Measurements from ENCODE around the gene BBS9. TPM values are rescaled to one million over a fixed set of nuclear protein-coding genes. Genes with fewer than 3 reads are reported as not detected.

Gene BBS9
- total and polyA plus RNA-seq, 4 donors = 2.3 to 9.5 (median 4.5) TPM

DNA sequence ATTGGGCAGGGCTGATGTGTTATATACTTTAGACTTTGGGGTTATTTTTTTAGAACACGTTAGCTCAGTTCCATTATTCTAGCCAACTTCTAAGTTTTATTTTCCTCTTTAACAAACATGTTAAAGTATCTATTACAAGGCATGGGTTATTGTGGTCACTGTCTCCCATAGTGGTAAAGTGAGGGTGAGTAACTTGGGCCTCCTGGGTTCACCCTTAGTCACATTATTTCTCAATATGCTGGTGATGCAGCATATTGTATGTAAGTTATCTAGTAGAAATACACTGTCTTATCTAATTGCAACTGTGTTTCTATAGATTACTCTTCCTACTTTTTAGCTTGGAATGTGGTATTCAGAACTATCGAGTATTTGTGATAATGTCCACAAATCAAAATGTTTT, 65.9 kb downstream of the BBS9 start:
- TF ChIP-seq, protein P1, sequence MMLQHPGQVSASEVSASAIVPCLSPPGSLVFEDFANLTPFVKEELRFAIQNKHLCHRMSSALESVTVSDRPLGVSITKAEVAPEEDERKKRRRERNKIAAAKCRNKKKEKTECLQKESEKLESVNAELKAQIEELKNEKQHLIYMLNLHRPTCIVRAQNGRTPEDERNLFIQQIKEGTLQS (IDR thresholded peaks at IDR 0.05) = no peak
- TF ChIP-seq CTCF (IDR thresholded peaks at IDR 0.05; ENCODE audit: low read depth, low read length, missing input control) = no peak
- no peak for TF ChIP-seq NR2F2 (IDR thresholded peaks at IDR 0.05)
- no peak for TF ChIP-seq HNF4A (conservative IDR thresholded peaks at IDR 0.05)
- TF ChIP-seq RXRA (IDR thresholded peaks at IDR 0.05) = no peak
- TF ChIP-seq RAD21 (IDR thresholded peaks at IDR 0.05) = no peak
- no peak for TF ChIP-seq TAF1 (conservative IDR thresholded peaks at IDR 0.05)
- TF ChIP-seq FOXA2 (IDR thresholded peaks at IDR 0.05) = no peak
- TF ChIP-seq, protein P2, sequence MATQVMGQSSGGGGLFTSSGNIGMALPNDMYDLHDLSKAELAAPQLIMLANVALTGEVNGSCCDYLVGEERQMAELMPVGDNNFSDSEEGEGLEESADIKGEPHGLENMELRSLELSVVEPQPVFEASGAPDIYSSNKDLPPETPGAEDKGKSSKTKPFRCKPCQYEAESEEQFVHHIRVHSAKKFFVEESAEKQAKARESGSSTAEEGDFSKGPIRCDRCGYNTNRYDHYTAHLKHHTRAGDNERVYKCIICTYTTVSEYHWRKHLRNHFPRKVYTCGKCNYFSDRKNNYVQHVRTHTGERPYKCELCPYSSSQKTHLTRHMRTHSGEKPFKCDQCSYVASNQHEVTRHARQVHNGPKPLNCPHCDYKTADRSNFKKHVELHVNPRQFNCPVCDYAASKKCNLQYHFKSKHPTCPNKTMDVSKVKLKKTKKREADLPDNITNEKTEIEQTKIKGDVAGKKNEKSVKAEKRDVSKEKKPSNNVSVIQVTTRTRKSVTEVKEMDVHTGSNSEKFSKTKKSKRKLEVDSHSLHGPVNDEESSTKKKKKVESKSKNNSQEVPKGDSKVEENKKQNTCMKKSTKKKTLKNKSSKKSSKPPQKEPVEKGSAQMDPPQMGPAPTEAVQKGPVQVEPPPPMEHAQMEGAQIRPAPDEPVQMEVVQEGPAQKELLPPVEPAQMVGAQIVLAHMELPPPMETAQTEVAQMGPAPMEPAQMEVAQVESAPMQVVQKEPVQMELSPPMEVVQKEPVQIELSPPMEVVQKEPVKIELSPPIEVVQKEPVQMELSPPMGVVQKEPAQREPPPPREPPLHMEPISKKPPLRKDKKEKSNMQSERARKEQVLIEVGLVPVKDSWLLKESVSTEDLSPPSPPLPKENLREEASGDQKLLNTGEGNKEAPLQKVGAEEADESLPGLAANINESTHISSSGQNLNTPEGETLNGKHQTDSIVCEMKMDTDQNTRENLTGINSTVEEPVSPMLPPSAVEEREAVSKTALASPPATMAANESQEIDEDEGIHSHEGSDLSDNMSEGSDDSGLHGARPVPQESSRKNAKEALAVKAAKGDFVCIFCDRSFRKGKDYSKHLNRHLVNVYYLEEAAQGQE (IDR thresholded peaks at IDR 0.05) = no peak
- TF ChIP-seq FOXA1 (IDR thresholded peaks at IDR 0.05) = no peak
- TF ChIP-seq YY1 (IDR thresholded peaks at IDR 0.05) = no peak
- 95% methylated on average over 2 of the region's 2 CpGs for WGBS

DNA sequence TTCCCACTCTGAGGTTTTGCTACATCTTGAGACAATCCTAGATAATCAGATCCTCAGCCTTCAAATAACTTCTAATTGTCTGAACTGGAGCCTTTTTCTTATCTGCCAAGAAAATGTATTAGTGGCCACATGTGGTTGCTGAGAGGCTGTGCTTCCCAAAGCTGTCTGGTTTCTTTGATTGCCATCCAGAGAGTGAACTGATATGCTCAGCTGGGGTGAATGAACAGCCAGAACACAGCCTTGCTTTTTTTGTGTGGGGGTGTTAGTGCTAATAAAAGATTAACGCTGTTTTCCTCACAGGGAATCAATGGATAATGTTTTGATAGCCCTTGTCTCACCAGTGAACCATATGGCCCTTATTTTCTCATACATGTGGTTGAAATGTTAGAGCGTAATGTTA, 66.9 kb downstream of the BBS9 start:
- no peaks in the 10 kb centered on the region for H3K36me3 ChIP-seq (ENCODE audit: control insufficient read depth in 4 of 4, insufficient read depth in 3 of 4, low read depth in 1 of 4, low read length in 3 of 4)
- WGBS = 85% methylated on average over 2 of the region's 2 CpGs
- no peaks in the 10 kb centered on the region for H3K27me3 ChIP-seq (ENCODE audit: control insufficient read depth in 4 of 4, insufficient read depth in 4 of 4, low read length in 3 of 4)
- no peak for DNase-seq (ENCODE audit: low spot score)
- H3K4me3 ChIP-seq (ENCODE audit: low read depth in 1 of 3, low read length in 3 of 3) = no peak overlapping the region
- no peak overlapping the region for H3K9ac ChIP-seq (ENCODE audit: low read depth in 1 of 2, low read length in 2 of 2)
- no peak overlapping the region for H3K27ac ChIP-seq (ENCODE audit: low read depth in 1 of 2, low read length in 2 of 2)
- H3K9me3 ChIP-seq (ENCODE audit: control insufficient read depth in 4 of 4, low read length in 3 of 4) = no peaks in the 10 kb centered on the region
- peaks cover 0 to 3% (median under 1%) of the 10 kb centered on the region in 4 donors for H3K4me1 ChIP-seq (ENCODE audit: control insufficient read depth in 4 of 4, insufficient read depth in 4 of 4, low read length in 3 of 4)
- TF ChIP-seq YY1 (IDR thresholded peaks at IDR 0.05) = no peak
- TF ChIP-seq, protein P3, sequence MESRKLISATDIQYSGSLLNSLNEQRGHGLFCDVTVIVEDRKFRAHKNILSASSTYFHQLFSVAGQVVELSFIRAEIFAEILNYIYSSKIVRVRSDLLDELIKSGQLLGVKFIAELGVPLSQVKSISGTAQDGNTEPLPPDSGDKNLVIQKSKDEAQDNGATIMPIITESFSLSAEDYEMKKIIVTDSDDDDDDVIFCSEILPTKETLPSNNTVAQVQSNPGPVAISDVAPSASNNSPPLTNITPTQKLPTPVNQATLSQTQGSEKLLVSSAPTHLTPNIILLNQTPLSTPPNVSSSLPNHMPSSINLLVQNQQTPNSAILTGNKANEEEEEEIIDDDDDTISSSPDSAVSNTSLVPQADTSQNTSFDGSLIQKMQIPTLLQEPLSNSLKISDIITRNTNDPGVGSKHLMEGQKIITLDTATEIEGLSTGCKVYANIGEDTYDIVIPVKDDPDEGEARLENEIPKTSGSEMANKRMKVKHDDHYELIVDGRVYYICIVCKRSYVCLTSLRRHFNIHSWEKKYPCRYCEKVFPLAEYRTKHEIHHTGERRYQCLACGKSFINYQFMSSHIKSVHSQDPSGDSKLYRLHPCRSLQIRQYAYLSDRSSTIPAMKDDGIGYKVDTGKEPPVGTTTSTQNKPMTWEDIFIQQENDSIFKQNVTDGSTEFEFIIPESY (IDR thresholded peaks at IDR 0.05) = no peak

More for the DNA sequence above, 65.9 kb downstream of the BBS9 start:
- H3K27me3 ChIP-seq (ENCODE audit: control insufficient read depth in 4 of 4, insufficient read depth in 4 of 4, low read length in 3 of 4) = no peaks in the 10 kb centered on the region
- H3K9ac ChIP-seq (ENCODE audit: low read depth in 1 of 2, low read length in 2 of 2) = no peak overlapping the region
- H3K36me3 ChIP-seq (ENCODE audit: control insufficient read depth in 4 of 4, insufficient read depth in 3 of 4, low read depth in 1 of 4, low read length in 3 of 4) = no peaks in the 10 kb centered on the region
- no peak overlapping the region for H3K27ac ChIP-seq (ENCODE audit: low read depth in 1 of 2, low read length in 2 of 2)
- DNase-seq (ENCODE audit: low spot score) = no peak
- H3K4me1 ChIP-seq (ENCODE audit: control insufficient read depth in 4 of 4, insufficient read depth in 4 of 4, low read length in 3 of 4) = peaks cover 2 to 8% (median 7%) of the 10 kb centered on the region in 4 donors
- H3K9me3 ChIP-seq (ENCODE audit: control insufficient read depth in 4 of 4, low read length in 3 of 4) = no peaks in the 10 kb centered on the region
- no peak overlapping the region for H3K4me3 ChIP-seq (ENCODE audit: low read depth in 1 of 3, low read length in 3 of 3)
